MV-4-11 (cell line): ENCODE measurements around the gene PRIM2.
"Not testable (repeated sequence)": the region's sequence is repeated elsewhere in the genome, so short reads cannot be mapped to it uniquely, and the experiment has no call there.

Experiments used
- DNase-seq: peaks from one replicate; lab custom pipeline; 2025; lab: John Stamatoyannopoulos, UW

PRIM2 gene

GRCh38 chr6:57606331-57606730 is 288.9 kb downstream of the PRIM2 start:
- not testable (repeated sequence) for DNase-seq

- DNase-seq: not testable (repeated sequence)
Measured at GRCh38 chr6:57610612-57611011, 293.2 kb downstream of the PRIM2 start.

DNA sequence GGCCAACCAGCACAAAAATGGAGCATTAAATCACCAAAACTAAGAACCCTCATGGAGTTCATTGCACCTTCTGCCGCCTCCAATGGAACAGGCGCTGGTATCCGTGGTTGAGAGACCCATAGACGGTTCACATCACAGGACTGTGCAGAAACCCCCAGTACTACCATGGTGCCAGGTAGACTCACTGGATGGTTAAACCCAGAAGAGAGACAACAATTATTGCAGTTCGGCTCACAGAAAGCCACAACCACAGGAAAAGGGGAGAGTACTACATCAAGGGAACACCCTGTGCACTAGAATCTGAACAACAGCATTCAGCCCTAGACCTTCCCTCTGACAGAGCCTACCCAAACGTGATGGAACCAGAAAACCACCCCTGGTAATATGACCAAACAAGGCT is 301.5 kb downstream of the PRIM2 start:
- DNase-seq: not testable (repeated sequence)

DNA sequence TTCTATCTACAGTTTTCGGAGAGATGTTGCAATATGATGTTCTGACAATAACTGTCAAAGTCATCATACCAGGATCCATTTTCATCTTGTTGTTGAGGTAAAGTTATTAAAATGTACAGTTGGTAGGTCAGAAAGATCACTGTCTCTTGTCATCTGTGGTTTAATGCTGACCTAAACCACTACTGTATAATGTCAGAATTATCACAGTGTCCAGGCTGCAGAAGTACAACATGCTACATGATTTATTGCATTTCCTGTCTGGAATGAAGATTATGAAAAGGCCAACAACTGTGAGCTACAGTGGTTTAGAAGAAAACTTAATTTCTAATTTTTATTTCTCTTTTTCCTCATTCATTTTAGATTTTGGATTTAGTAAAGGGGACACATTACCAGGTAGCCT is 314.3 kb downstream of the PRIM2 start:
- DNase-seq: peak; percentile 26

DNA sequence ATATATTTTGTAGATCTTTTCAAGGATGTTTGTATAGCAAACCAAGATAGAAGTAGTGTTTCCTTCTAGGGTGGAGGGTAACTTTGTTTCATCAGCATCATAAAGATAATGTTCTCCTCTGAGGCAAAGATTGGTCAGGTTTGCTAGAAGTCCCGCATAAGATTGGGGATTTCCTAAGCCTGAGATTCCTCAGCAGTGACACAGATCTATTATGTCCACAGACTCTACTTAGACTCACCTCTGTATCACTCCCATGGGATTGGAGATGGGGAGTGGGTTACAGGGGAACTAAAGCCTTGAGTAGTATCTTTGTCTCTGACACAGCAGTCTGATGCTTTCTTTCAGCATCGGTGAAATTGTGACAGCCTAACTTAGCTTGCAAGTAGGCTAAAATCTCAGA is 341.1 kb downstream of the PRIM2 start:
- not testable (repeated sequence) for DNase-seq

DNA sequence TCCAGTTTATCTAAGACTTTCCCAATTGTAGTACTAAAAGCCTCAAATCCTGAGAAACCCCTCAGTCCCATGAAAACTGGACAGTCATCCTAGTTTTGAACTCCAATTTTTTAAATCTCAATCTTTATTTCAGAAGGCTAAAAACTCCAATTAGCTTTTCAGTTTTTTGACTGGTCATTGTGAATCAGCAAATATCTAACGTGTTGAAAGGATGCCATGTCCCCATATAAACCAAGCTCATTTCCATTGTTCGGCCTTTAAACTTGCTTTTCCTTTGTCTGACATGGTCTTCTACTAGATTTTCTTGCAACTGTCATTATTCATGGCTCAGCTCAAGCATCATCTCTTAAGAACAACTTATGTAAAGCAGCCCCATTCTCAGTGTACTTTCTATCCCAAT is 342.4 kb downstream of the PRIM2 start:
- DNase-seq: not testable (repeated sequence)

DNA sequence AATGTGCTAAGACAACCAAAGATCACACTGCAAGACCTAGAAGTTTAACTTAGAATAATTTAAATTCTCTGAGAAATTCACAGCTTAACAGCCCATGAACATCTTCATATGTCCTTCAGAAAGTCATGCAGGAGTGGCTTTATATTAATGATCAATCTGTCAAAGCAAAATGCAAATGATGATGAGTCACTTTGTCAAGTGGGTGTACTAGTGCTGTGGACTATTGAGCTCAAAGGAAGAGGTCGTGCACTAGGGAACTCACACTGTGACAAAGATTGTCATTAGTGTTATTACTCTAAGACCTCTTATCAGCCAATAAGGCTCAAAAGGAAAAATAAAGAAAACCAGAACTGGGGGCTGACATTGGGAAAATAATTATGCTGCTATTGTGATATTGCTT is 343.5 kb downstream of the PRIM2 start:
- not testable (repeated sequence) for DNase-seq

- not testable (repeated sequence) for DNase-seq
Measured at GRCh38 chr6:57668108-57668507, 350.7 kb downstream of the PRIM2 start.

GRCh38 chr6:57671237-57671636 is 353.8 kb downstream of the PRIM2 start:
- not testable (repeated sequence) for DNase-seq

DNA sequence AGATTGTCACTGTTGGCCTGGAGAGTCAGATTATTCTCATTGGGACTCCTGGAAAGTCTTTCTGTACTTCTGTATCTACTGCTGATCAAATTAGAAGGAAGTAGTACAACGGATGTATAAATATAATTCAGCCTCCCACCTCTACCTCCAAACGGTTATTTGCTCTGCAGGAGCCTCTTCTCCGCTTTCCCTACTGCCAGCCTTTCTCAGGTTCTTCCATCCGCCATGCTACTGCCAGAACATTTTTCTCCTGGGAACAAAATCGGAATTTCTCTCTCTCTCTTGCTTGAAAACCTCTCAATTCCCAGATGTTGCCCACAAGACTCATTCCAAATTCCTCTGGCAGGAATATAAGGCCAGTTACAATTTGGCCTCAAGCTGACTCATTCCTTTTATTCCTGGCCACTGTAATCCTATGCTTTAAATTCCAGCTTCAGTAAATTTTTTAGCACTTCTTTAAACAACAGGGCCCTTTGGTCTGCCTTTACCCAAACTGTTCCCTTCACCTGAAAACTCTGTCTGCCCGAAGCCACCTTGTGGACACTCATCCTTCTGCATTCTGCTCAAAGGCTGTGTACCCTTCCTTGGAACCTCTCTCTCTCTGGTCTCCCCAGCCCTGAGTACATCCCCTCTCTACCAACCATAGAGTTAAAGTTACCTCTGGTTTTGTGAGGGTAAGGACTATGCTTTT is 354.7 kb downstream of the PRIM2 start:
- DNase-seq: not testable (repeated sequence)

- peak; percentile 35 for DNase-seq
Measured at GRCh38 chr6:57673281-57673680, 355.9 kb downstream of the PRIM2 start.

- DNase-seq: not testable (repeated sequence)
Measured at GRCh38 chr6:57675386-57675785, 358.0 kb downstream of the PRIM2 start.

DNA sequence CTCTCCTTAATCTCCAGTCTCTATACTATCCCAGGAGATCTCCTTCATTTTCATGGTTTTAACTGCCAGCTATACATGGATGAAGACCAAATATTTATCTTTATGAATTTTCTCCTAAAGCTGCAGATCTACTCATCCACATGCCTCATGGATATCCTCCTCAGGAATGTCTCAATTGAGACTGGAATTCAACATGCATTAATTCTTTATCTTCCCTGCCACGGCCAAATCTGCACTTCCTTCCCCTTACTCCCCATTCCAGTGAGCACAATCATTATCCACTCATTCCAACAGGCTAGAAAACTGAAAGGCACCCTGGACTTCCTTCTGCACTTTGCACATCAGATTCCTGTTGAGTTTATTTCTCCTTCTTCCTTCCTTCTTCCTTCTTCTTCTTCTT is 379.0 kb downstream of the PRIM2 start:
- not testable (repeated sequence) for DNase-seq
